GM18502 (cell line): ENCODE measurements around the gene TNFRSF9.
"Not testable (repeated sequence)": the region's sequence is repeated elsewhere in the genome, so short reads cannot be mapped to it uniquely, and the experiment has no call there.

Experiments
- ATAC-seq: cut with Tn5 transposase; IDR thresholded peaks from one replicate; pipeline ENCODE4 v1.9.1; 2021; ENCODE audit warnings: mild to moderate bottlenecking; ENCODE audit not compliant: unreplicated experiment, poor library complexity

The TNFRSF9 gene

GRCh38 chr1:7922301-7922700, 18.3 kb downstream of the TNFRSF9 start:
- ATAC-seq, result no peak

- no peak for ATAC-seq
Measured at GRCh38 chr1:7921796-7922195, 18.8 kb downstream of the TNFRSF9 start.

- ATAC-seq, result no peak
Measured at GRCh38 chr1:7919880-7920279, 20.8 kb downstream of the TNFRSF9 start.

GRCh38 chr1:7917971-7918370, 22.7 kb downstream of the TNFRSF9 start:
- not testable (repeated sequence) for ATAC-seq

- no peak for ATAC-seq
Measured at GRCh38 chr1:7916501-7916830, 24.2 kb downstream of the TNFRSF9 start.

GRCh38 chr1:7915826-7916500, 24.7 kb downstream of the TNFRSF9 start:
- no peak for ATAC-seq

GRCh38 chr1:7912743-7913557, 27.7 kb downstream of the TNFRSF9 start:
- ATAC-seq, result no peak

- ATAC-seq, result no peak
Measured at GRCh38 chr1:7912145-7912544, 28.5 kb downstream of the TNFRSF9 start.

- no peak for ATAC-seq
Measured at GRCh38 chr1:7905262-7905661, 35.4 kb downstream of the TNFRSF9 start.

GRCh38 chr1:7902478-7903085, 38.1 kb downstream of the TNFRSF9 start:
- no peak for ATAC-seq

GRCh38 chr1:7899741-7900140, 40.9 kb downstream of the TNFRSF9 start:
- no peak for ATAC-seq

- no peak for ATAC-seq
Measured at GRCh38 chr1:7898962-7899361, 41.7 kb downstream of the TNFRSF9 start.

- no peak for ATAC-seq
Measured at GRCh38 chr1:7896994-7897393, 43.6 kb downstream of the TNFRSF9 start.

GRCh38 chr1:7893529-7894180, 47.0 kb downstream of the TNFRSF9 start:
- ATAC-seq, result no peak

GRCh38 chr1:7891804-7892203, 48.8 kb downstream of the TNFRSF9 start:
- ATAC-seq, result no peak

GRCh38 chr1:7890853-7891252, 49.8 kb downstream of the TNFRSF9 start:
- no peak for ATAC-seq

- ATAC-seq, result no peak
Measured at GRCh38 chr1:7888248-7889081, 52.2 kb downstream of the TNFRSF9 start.

GRCh38 chr1:7886405-7886745, 54.3 kb downstream of the TNFRSF9 start:
- ATAC-seq, result no peak

- ATAC-seq, result no peak
Measured at GRCh38 chr1:7885513-7886404, 54.9 kb downstream of the TNFRSF9 start.
